ENCODE data around the gene CLEC19A. TPM values are rescaled to one million over a fixed set of nuclear protein-coding genes. Genes with fewer than 3 reads are reported as not detected.

CLEC19A gene
- under 1 TPM in 3 of 5 donors, not detected in 2; 0.11 to 0.51 (median 0.50) TPM for polyA plus RNA-seq (ENCODE audit: insufficient read depth in 1 of 5, insufficient read length in 5 of 5, low replicate concordance in 1 of 5)
- long read RNA-seq, donor 1: 0 reads
- long read RNA-seq, donor 2: 0 reads
- long read RNA-seq, donor 3: 0 reads
- long read RNA-seq, donor 4: 0 reads
- long read RNA-seq, donor 5: 0 reads
- long read RNA-seq, donor 6: 0 reads
- long read RNA-seq, donor 7: 0 reads
- long read RNA-seq, donor 8: 0 reads

DNA sequence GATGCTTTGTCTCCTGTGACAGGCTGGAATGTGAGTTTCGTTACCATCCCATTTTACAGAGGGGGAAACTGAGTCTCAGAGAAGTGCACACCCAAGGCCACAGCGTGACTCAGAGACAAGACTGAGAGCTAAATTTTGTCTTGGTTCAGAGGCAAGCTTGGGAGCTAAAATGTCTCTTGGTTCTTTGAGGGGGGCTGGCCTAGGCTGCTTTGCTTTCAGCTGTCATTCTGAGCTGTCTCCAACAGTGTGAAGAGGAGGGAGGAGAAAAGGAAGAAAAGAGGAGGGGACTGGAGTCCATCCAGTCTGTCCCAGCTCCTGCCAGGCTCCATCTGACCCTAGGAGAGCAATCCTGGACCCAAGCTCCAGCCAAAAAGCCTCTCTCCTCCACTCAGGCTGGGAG lies at the start of gene CLEC19A:
TSS of gene CLEC19A (plus strand) at position 301 of the 400 bp plus-strand sequence. CDS start 121 bp downstream, outside the sequence.
- no peak for DNase-seq

DNA sequence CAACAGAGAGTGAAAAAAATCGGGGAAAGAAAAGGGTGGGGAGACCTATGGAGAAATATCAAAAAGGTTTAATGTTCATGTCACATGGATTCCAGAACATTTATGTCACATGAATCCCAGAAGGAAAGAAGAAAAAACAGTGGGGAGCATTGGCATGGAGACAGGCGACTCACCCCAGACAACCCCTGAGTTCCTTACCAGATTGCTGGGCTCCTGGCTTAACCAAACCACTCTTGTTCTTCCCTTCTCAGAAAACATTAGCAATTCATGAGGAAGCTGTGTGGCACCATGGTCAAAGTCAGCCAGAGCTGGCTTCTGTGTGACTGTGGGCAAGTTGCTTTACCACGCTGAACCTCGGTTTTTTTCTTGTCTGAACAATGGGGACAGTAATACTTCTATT lies 49.6 kb upstream of the CLEC19A start:
- no peak for DNase-seq

DNA sequence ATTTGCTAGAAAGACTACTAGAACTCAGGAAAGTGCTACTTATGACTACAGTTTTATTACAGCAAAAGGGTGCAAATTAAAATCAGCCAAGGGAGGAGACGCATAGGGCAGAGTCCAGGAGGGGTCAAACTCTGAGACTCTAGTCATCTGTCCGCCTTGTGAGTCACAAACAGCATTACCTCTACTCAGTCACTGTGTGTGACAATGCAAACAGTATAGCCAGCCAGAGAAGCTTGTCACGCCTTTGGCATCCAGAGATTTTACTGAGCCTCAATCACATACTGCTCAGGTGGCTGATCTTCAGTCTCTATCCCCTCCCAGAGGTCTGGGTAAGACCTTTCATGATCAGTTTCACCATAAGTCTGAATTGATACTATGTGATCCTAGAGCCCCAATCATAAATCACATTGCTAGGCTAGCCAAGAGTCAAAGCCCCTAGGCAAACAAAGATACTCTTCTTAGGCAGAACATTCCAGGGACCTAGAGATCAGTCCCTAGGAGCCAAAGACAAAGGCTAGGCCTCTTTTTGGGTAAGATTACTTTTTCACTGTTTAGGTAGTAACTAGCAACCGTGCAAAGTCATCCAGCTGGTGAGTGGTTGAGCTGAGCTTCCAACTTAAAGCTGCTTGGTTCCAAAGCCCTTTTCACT lies 48.8 kb upstream of the CLEC19A start:
- no peak for DNase-seq

DNA sequence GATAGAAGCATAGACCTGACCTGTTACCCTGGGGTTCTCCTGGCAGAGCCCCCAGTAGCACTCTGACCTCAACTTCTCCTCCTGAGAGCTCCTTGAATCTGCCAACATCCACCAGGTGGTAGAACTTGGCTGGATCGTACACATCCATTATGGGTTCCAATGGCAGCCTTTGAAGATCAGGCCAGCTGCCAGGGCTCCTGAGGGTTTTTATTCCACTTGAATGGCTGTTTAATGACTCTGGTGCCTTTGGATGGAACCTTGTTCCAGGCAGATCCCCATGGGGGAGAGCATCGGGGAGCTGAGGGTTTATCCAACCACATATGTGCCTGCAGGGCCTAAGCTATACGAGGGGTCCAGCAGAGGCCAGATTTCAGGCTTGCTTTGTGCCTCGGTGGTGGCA lies 47.1 kb upstream of the CLEC19A start:
- DNase-seq: no peak

DNA sequence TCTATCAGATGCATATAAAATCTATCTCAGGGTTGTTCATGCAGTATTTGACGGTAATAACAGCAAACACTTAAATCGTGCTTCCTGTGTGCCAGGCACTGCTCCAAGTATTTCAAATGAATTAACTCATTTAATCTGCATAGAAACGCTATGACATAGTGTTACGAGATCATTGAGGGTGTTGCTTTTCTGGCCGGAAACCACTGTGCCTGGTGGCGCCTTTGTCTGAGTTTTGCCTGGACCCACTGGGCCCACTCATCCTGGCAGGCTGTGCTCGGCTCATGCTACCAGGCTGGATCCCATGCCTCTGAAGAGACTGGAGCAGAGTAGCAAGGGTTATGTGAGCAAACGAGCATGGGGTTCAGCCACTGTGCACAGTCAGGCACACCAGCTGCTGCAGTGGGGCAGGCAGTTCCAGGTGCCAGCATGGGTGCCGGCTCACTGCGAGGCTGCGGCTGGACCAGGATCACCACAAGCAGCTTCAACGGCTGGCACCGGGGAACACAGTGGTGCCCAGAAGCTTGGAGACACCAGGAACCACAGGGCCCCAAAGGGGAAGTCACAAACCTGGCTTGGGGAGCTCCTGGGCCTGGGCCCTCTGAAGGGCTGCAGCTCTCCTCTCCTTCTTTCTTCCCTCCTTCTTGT lies 45.9 kb upstream of the CLEC19A start:
- no peak for DNase-seq

DNA sequence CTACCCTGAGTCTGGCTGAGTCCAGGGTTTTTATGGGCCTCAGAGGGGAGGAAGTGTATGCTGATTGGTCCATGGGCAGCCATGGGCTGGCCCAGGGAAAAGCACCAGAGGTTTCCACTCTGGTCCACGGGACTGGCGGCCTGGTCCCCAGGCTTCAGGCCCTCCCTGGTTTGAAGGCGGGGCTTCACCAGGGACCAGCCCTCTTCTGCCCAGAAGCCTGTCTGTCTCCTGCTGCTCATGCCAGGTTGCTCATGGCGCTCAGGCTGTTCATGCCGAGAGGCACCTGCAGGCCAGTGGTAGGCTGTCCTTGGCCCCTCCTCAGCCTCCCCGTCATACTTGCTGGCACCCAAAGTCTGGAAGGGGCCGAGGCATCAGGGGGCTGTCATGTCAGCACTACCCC lies 45.0 kb upstream of the CLEC19A start:
- no peak for DNase-seq

DNA sequence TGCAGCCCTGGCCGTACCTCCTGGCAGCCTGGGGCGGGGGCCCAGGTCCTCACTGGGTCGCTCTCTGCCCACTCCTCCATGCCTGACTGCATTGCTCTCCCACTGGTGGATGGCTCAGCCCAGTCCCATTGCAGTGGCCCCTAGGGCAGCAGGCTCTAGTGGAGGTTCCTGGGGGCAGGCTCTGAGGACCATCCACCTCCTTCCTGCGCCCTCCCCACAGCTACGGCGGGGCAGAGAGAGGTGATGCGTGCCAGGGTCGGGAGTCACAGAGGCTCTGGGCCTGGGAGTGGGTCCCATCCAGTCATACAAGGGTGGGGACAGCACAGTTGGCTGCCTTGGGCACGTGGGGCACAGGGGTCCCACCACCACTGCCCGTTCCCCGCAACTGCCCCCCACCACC lies 44.0 kb upstream of the CLEC19A start:
- DNase-seq: no peak

DNA sequence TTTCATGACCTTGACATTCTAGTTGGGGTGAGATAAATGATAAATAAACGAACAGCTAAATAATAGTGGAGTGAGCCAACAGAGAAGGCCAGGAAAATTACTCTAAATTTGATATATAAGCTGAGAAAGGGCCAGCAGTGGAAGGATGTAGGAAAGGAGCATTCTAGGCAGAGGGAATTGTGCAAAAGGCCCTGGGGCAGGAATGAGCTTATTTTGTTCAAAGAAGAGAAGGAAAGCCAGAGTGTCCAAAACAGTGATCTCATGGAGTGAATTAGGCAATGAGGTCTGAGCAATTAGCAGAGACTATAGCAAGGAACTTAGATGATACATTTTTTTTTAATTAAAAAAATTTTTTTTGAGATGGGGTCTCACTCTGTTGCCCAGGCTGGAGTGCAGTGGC lies 43.3 kb upstream of the CLEC19A start:
- no peak for DNase-seq

DNA sequence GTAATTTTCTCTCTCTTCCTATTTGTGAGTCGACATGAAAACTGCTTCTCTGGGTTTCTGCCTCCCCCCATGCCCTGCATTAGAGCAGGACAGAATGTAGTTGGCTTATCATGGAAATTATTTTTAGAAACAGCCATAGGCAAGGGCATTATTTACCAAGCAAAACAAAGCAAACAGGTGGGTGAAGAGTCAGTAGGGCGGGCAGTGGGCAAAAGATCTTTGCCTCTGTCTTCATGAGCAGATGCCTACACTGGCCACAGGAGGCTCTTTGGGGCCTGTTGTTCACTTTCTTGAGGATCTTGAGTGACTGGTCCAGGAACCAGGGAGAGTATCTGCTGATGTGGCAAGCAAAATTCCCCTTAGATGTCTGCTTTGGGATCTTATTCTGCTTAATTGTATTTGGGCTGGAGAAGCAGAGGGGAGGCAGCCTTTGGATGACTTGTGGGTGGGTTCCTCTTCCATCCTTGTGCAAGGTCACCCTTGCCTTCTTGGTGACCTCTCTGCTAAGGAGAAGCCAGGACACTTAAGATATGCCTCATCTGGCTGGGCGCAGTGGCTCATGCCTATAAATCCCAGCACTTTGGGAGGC lies 42.5 kb upstream of the CLEC19A start:
- DNase-seq: no peak

DNA sequence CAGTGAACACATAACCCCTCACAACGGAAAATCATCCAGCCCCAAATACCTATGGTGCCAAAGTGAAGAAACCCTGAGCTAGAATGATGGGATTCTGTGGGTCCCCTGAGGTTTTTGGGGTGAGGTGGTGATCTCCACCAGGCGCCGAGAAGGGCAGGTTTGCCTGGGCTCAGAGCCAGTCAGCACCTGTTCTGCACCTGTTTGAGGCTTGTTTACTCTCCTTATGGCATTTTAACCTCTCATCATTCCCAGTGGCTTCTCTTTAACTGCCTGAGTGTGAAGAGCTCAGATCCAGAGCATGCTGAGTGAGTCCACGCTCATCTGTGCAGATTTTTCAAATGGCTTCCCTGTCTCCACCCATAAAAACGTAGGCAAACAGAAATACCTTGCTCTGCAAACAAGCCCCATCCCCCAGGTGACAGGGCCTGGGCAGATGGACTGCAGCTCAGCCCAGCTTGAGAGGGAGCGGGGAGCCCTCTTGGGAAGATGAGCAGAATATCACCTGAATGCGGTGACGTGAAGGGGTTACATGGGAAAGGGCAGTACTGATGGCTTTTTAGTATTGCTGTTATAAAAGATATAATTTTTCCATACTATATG lies 40.1 kb upstream of the CLEC19A start:
- DNase-seq: no peak

DNA sequence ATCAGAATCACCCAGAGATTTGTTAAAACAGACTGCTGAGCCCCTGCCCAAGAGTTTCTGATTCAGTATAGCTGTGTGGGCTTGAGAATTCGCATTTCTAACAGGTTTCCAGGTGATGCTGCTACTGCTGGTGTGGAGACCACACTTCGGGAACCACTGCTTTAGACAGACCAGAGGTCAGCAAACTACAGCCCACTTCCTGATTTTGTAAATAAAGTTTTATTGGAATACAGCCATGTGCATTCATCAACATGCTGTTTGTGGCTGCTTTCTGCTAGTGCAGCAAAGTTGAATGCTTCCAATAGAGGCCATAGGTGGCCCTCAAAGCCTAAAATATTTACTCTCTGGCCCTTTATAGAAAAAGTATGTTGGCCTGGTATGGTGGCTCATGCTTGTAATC lies 32.6 kb upstream of the CLEC19A start:
- DNase-seq: no peak

DNA sequence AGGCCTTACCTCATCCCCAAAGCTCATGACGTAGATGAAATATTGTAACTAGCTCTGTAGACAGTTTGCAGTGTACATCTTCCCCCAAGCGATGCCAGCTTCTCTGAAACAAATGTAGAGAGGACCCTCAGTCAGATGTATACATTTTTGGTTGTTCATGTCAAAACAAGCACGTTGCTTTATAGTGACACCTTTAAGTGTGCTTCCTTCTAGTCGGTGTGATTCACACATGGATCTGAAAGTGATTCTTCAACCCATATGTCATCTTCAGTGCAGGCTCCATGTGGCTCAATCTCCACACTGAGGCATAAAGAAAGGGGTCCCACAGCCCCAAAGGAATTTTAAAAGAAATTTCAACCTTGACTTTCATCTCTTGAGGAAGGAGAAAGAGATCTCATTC lies 30.9 kb upstream of the CLEC19A start:
- DNase-seq: no peak

DNA sequence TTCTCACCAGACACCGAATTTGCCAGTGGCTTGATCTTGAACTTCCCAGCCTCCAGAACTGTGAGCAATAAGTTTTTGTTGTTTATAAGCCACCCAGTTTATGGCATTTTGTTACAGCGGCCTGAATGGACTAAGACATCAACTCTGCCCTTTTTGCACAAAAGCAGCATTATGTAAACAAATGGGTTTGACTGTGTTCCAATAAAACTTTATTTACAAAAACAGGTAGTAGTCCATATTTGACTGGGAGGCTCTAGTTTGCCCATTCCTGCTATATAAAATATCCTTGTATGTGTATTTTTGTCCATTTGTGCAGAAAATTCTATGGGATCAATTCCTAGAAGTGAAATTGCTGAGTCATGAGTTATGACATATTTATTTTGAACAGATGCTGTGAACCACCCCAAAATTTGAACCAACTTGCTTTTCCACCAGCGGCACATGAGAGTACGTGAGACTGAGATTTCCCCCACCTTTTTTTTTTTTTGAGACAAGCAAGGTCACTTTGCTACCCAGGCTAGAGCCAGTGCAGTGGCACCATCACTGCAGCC lies 21.3 kb upstream of the CLEC19A start:
- no peak for DNase-seq

DNA sequence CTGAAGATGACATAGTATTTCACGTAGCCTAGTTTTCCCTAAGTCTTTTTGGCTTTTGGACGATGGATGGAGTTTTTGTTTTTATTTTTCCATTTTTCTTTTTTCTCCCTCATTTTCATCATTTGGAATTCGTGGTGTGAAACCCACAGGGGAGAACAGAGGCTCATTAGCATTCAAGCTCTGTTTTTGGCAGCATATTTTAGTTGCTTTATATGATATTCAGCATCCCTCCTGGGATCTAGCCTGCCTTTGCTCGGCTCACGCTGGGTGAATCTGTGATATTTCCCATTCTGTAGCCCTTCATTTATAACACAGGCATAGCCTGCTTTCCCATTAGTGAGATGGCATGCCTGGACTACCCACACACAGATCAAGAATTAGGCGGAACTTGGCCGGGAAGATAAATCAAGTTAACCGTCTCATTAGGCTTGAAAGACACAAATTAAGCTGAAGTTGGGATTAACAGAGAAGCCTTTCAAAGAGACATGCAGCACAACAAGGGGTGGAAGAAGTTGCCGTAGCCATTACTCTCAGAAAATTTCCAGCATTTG lies 20.1 kb upstream of the CLEC19A start:
- DNase-seq: no peak

DNA sequence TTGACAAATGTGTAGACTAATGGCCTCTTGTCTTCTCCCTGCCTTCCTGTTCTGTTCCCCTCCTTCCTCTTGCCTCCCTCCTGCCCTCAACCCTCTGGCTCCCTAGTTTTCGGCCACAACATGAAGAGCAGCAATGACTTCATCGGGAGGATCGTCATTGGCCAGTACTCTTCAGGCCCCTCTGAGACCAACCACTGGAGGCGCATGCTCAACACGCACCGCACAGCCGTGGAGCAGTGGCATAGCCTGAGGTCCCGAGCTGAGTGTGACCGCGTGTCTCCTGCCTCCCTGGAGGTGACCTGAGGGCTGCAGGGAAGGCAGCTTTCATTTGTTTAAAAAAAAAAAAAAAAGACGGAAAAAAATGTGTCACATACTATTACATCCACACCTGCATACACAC lies 18.8 kb upstream of the CLEC19A start:
- DNase-seq: no peak

DNA sequence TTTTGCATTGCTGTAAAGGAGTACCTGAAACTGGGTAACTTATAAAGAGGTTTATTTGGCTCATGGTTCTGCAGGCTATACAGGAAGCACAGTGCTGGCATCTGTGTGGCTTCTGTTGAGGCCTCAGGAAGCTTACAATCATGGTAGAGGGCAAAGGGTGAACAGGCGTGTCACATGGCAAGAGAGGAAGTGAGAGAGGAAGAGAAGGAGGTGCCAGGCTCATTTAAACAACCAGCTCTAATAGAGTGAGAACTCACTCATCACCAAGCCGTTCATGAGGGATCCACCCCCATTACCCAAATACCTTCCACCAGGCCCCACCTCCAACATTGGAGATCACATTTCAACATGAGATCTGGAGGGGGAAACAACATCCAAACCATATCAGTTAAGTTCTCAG lies 16.4 kb upstream of the CLEC19A start:
- DNase-seq: no peak

DNA sequence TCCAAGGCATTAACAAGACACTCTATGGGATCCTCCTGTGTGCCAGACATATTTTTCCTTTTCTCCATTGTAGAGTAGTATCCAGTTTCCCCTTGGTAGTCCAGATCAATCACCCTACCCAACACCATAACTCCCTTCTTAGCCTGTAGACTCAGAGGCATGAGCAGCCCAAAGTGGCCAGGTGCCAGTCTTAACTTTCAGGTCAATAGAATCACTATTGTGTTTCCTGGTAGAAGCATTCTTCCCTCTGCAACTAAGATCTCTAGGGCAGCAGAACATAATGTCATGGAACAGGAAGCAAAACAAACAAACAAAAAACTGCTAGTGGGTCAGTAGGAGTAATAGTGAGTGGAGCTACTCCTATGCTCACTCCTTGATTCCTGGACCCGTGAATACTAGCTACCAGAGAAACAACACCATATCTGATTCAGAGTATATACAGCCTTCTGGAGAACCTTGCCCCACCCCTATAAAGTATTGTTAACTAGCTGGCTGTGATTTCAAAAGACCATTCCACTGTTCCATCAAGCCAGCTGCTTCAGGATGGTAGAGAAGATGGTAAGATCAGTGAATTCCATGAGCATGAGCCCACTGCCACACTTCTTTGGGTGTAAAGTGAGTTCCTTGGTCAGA lies 11.2 kb upstream of the CLEC19A start:
- no peak for DNase-seq

DNA sequence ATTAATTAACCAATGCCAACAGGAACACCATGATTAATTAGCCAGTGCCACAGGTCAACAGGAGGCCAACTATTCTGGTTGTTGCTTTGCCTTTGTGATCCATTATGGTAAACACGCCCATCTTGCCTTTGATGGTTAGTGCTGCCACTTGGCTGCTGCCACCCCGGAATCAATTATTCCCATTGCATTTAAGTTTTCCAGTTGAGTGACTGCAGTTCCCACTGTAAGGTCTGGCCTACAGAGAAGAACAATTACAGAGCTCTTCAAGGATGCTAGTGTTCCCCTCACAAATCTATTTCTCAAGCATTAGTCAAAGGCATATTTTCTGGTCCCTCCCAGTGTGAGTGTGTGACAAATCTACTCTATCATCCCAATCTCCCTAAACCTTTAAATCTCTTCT lies 7.1 kb upstream of the CLEC19A start:
- no peak for DNase-seq

DNA sequence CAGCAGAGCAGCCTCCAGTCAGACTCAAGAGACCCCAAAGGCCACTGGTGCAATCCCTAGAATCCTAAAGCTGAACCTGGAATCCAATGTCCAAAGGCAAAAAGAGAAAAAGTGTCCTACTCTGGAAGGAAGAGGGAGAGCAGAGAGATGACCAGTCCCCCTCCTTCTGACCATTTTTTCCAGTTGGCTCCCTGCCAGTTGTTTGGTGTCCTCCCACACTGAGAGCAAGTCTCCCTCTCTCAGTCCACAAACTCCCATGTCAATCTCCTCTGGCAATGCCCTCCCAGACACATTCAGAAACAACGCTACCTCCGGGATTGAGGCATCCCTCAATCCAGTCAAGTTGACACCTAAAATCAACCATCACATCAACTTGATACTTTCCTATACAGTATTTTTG lies 4.3 kb upstream of the CLEC19A start:
- no peak for DNase-seq

DNA sequence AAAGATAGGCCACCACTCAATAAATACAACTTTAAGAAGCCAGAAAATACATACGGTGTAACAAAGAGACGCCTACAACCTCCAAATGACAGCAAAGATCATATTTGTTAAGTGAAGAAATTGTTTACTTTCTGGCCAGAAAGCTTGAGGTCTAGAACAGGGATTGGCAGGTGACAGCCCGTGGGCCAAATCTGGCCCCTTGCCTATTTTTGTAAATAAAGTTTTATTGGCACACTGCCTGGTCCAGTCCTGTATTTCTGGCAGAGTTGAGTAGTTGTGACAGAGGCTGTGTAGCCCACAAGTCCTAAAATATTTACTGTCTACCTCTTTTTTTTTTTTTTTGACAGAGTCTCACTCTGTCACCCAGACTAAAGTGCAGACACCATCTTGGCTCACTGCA lies 3.4 kb upstream of the CLEC19A start:
- no peak for DNase-seq

DNA sequence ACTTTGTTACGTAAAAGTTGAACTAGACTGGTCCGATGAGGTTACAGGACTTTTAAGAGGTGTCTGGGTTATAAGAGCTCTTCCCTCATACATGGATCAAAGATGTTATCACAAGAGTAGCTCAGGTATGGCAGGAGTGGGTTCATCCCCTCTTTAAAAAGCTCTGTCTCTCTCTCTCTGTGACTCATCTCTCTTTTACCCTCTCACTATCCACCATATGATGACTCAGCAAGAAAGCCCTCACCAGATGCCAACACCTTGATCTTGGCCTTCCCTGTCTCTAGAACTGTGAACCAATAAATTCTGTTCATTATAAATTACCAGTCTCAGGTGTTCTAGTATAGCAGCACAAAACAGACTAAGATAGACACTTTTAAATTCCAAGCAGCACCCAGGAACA lies 1.9 kb upstream of the CLEC19A start:
- DNase-seq: no peak

DNA sequence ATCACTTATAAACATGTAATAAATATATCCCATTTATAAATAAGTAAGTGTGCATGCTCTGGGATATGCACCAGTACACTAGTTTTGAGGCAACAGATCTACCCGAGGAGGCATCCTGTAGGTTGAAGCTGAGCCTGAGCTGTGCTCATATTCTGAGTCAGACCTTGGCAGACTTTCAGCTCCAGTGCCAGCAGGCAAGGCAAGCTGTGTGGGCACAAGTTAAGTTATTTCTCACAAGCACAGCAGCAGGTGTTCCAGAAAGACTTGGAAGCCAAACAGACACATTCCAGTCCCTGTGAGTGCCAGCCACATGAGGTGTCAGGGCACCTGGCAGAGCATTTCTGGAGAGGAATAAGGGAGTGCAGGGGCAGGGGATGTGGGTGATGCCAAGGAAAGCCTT lies 1.3 kb upstream of the CLEC19A start:
- DNase-seq: no peak
